HAP-1 (cell line): ENCODE measurements around the gene GRK7.
A peak's percentile ranks its signal among the peaks of the same experiment; 100 is the strongest.
"Not testable (repeated sequence)": the region's sequence is repeated elsewhere in the genome, so short reads cannot be mapped to it uniquely, and the experiment has no call there.

Experiments
- DNase-seq, 2 experiments: peaks; one replicate each; pipeline ENCODE4 v3.0.0-alpha.2; 2016 to 2020; ENCODE audit warnings: low spot score in 2 of 2
- H3K27me3 ChIP-seq: fragments of 250-450 bp; sonication (Bioruptor Pico); 2 replicates; pipeline ENCODE4 v1.5.1; 2020; ENCODE audit warnings: low read depth, mild to moderate bottlenecking, moderate library complexity
- H3K36me3 ChIP-seq: fragments of 250-450 bp; sonication (Bioruptor Pico); replicated peaks from 2 replicates; pipeline ENCODE4 v1.5.1; 2020; ENCODE audit warnings: mild to moderate bottlenecking
- H3K4me1 ChIP-seq: fragments of 250-450 bp; sonication (Bioruptor Pico); 2 replicates; pipeline ENCODE4 v1.5.1; 2020; ENCODE audit warnings: mild to moderate bottlenecking
- H3K4me3 ChIP-seq: fragments of 250-450 bp; sonication (Bioruptor Pico); 2 replicates; pipeline ENCODE4 v1.5.1; 2020; ENCODE audit warnings: mild to moderate bottlenecking, moderate library complexity
- H3K9me3 ChIP-seq: fragments of 250-450 bp; sonication (Bioruptor Pico); 2 replicates; pipeline ENCODE4 v1.5.1; 2020; ENCODE audit warnings: mild to moderate bottlenecking, moderate library complexity
- in situ Hi-C: fragments of 300-500 bp; cut with MboI; formaldehyde crosslinking; loops from 3 replicates; pipeline ENCODE4 v1.14.3; 2020; ENCODE audit warnings: low sequenced_read_pairs, inconsistent platforms, mixed read lengths

GRK7 gene

DNA sequence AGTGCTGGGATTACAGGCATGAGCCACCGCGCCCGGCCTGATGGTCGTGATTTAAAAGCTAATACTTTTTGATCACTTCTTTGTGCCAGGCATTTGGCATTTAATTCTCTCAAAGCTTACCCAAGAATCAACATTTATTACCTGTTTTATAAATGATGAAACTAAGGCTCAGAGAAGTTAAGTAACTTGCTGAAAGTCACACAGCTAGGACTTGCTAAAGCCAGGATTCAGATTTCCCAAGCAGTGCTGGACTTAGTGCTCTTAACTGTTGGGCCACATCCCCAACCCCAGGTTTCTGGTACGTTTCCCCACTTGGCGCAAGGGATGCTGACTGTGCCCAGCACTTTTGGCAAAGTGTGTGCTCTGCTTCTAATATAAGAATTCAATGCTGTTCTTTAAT is 10.5 kb downstream of the GRK7 start:
- no peak for DNase-seq
- H3K36me3 ChIP-seq = no peaks in the 10 kb centered on the region
- H3K4me1 ChIP-seq = peaks cover 4% of the 10 kb centered on the region; the same call in 1 of the 2 replicates
- no peaks in the 10 kb centered on the region for H3K27me3 ChIP-seq
- no peak overlapping the region for H3K4me3 ChIP-seq
- in situ Hi-C loops = no loop called here
- H3K9me3 ChIP-seq = no peaks in the 10 kb centered on the region

DNA sequence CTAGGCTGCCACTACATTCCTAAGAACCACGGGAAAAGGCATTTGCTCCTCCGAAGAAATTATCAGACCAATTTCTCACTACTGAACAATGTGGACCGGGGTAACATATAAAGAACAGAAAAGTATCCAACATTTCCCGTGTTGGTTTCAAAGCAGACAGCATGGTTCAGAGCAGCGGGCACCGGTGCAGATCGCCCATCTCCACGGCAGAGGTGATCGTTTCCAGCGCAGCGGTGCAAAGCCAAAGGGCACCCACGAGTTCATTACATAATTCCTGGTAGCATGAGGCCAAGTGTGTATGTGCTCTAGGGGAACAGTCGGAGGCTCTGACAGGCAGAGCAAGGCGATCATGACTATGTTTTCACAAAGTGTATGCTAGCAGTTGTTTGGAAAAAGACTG is 13.2 kb downstream of the GRK7 start:
- in situ Hi-C loops = no loop called here
- Histone ChIP-seq H3K4me3 (no peak overlapping the region), H3K4me1 (no peaks in the 10 kb centered on the region), H3K36me3 (no peaks in the 10 kb centered on the region), H3K9me3 (no peaks in the 10 kb centered on the region), H3K27me3 (no peaks in the 10 kb centered on the region)
- DNase-seq = no peak

DNA sequence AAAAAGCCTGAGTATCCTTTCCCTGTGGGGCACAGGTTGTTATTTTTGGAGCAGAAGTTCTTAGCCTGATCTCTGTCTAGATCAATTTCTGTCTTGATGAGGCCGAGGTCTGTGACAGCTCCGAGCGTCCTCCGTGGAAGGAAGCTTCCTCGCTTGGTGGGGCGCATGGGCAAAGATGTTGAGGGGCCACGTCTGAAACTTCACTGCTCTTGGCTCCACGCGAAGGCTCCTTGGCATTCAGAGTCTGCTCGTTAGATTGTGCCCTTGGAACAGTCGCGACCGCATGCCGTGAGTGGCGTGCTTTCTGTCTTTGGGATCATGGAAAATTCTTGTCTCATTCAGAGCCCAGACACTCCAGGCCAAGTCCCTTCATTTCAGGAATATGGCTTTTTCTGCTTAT is 13.7 kb downstream of the GRK7 start:
- Histone ChIP-seq H3K27me3 (no peaks in the 10 kb centered on the region), H3K4me1 (no peaks in the 10 kb centered on the region), H3K9me3 (no peaks in the 10 kb centered on the region), H3K4me3 (no peak overlapping the region), H3K36me3 (no peaks in the 10 kb centered on the region)
- no peak for DNase-seq
- in situ Hi-C loops = no loop called here

DNA sequence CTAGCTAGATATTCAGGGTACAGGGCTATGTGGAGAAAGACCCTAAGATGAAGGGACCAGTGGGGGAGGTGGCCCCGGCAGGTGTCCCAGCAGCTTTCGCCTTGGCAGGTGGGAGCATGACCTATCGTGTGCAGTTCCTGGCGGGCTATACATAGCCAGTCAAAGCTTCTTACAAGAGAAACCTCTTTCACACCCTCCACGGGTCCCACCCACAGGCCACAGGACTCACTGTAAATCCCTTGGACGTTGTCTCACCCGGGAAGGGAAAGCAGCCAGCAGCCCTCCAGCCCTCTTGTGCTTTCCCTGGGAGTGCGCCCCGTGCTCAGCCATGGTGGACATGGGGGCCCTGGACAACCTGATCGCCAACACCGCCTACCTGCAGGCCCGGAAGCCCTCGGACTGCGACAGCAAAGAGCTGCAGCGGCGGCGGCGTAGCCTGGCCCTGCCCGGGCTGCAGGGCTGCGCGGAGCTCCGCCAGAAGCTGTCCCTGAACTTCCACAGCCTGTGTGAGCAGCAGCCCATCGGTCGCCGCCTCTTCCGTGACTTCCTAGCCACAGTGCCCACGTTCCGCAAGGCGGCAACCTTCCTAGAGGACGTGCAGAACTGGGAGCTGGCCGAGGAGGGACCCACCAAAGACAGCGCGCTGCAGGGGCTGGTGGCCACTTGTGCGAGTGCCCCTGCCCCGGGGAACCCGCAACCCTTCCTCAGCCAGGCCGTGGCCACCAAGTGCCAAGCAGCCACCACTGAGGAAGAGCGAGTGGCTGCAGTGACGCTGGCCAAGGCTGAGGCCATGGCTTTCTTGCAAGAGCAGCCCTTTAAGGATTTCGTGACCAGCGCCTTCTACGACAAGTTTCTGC is 15.0 kb downstream of the GRK7 start:
- in situ Hi-C loops = no loop called here
- H3K4me1 ChIP-seq = no peaks in the 10 kb centered on the region
- no peak for DNase-seq
- H3K36me3 ChIP-seq = no peaks in the 10 kb centered on the region
- H3K9me3 ChIP-seq = no peaks in the 10 kb centered on the region
- H3K4me3 ChIP-seq = no peak overlapping the region
- H3K27me3 ChIP-seq = no peaks in the 10 kb centered on the region

DNA sequence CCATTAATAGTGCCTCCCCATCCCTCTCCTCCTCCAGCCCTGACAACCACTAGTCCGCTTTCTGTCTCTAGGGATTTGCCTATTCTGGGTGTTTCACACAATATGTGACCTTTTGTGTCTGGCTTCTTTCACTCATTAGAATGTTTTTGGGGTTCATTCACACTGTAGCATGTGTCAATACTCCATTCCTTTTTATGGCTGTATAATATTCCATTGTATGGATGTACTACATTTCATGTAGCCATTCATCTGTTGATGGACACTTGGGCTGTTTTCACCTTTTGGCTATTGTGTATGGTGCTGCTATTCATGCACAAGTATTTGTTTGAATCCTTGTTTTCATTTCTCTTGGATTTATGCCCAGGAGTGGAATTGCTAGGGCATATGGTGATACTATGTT is 16.5 kb downstream of the GRK7 start:
- Histone ChIP-seq H3K36me3 (no peaks in the 10 kb centered on the region), H3K9me3 (no peaks in the 10 kb centered on the region), H3K4me3 (no peak overlapping the region), H3K27me3 (no peaks in the 10 kb centered on the region), H3K4me1 (no peaks in the 10 kb centered on the region)
- DNase-seq = no peak
- in situ Hi-C loops = no loop called here

DNA sequence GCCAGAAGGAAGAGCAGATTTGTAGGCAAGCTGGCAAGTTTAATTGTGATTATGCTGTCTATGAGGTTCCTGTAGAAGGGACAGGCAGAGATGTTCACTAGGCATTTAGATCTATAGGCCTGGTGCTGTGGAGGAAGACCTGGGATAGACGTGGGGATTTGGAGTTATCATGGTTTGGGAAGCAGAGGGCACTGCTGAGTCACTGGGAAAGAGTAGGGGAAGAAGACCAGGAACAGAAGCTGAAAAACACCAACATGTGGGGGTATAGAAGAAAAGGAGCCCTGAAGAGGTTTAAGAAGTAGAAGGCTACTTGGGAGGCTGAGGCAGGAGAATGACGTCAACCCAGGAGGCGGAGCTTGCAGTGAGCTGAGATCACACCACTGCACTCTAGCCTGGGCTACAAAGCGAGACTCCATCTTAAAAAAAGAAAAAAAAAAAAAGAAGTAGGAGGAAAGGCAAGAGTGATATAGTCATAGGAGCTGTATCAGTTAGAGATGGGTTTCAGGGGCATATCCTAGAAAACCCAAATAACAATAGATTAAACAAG is 19.3 kb downstream of the GRK7 start:
- H3K36me3 ChIP-seq = no peaks in the 10 kb centered on the region
- no peak overlapping the region for H3K4me3 ChIP-seq
- no peaks in the 10 kb centered on the region for H3K27me3 ChIP-seq
- no peak for DNase-seq
- H3K9me3 ChIP-seq = no peaks in the 10 kb centered on the region
- H3K4me1 ChIP-seq = no peaks in the 10 kb centered on the region
- in situ Hi-C loops = no loop called here

DNA sequence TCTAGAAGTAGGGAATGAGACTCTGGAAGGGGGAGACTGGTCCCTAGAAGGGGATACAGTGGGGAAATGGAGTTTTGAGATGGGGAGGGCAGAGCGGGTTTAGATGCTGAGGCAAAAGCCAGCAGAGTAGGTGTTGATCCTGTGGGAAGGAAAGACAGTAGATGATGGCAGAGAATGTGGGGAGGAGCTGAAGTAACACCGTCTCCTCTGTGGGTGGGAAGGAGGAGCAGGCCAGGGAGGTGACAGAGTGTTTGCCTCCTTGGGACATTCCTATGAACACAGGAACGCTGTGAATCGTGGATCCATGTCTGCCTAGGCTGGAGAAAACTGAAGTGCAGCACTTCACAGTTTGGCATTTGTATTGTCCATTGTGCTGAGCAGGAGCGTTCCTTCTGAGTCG is 20.4 kb downstream of the GRK7 start:
- no peaks in the 10 kb centered on the region for H3K36me3 ChIP-seq
- no peaks in the 10 kb centered on the region for H3K4me1 ChIP-seq
- H3K4me3 ChIP-seq = no peak overlapping the region
- H3K9me3 ChIP-seq = no peaks in the 10 kb centered on the region
- DNase-seq = no peak
- in situ Hi-C loops = no loop called here
- no peaks in the 10 kb centered on the region for H3K27me3 ChIP-seq

DNA sequence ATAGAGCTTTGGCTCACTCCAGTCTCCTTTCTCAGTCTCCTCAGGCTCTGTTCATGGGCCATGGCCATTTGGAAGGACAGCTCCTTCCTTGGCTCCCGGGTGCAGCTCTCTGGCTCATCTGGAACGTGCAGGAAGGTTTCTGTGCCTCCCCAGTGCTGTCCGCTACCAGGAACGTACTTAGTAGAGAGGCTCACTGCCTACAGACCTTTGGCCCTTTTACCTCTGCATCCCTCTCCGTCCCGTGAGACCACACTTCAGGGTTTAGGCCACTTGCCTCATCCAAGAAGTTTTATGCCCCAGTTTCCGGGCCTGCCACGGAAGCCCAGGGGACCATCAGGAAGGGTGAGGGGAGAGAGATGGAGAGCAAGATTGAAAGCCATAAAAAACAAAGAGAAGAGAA is 20.9 kb downstream of the GRK7 start:
- H3K27me3 ChIP-seq = no peaks in the 10 kb centered on the region
- H3K4me3 ChIP-seq = no peak overlapping the region
- H3K36me3 ChIP-seq = no peaks in the 10 kb centered on the region
- in situ Hi-C loops = no loop called here
- DNase-seq = no peak
- H3K4me1 ChIP-seq = no peaks in the 10 kb centered on the region
- H3K9me3 ChIP-seq = no peaks in the 10 kb centered on the region

DNA sequence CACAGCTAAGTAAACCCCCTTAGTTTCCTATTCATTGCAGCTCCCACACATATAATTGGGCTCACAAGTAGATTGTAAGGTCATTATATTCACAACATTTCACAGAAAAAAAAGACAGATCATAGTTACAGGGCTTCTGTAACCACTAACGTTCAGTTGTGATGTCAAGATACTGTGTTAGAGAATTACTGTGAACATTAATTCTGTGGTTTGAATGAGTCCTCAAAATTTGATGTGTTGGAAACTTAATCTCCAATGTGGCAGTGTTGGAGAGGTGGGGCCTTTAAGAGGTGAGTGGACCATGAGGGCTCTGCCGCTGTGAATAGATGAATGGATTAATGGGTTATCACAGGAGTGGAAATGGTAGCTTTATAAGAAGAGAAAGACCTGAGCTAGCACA is 21.3 kb downstream of the GRK7 start:
- in situ Hi-C loops = no loop called here
- Histone ChIP-seq H3K9me3 (no peaks in the 10 kb centered on the region), H3K4me3 (no peak overlapping the region), H3K27me3 (no peaks in the 10 kb centered on the region), H3K4me1 (no peaks in the 10 kb centered on the region), H3K36me3 (no peaks in the 10 kb centered on the region)
- DNase-seq = no peak

DNA sequence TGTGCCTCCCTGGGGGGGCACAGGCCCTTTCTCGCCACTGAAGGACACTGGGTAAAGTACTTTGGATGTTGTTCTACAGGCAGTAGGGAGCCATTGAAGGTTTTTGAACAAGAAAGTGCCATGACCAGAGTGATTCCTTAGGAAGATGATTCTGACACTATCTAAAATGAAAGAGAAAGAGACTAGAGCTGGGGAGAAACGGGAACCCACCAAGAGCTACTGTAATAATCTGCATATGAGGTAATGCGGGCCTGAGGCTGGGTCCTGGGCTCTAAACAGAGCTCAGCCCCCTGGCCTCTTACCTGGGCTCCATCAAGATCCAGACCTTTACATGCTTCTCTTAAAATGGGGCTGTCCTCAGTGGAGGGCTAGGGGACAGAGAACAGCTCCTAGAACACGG is 24.9 kb downstream of the GRK7 start:
- Histone ChIP-seq H3K4me3 (no peak overlapping the region), H3K9me3 (no peaks in the 10 kb centered on the region), H3K27me3 (no peaks in the 10 kb centered on the region), H3K36me3 (no peaks in the 10 kb centered on the region), H3K4me1 (no peaks in the 10 kb centered on the region)
- DNase-seq = no peak
- in situ Hi-C loops = no loop called here

DNA sequence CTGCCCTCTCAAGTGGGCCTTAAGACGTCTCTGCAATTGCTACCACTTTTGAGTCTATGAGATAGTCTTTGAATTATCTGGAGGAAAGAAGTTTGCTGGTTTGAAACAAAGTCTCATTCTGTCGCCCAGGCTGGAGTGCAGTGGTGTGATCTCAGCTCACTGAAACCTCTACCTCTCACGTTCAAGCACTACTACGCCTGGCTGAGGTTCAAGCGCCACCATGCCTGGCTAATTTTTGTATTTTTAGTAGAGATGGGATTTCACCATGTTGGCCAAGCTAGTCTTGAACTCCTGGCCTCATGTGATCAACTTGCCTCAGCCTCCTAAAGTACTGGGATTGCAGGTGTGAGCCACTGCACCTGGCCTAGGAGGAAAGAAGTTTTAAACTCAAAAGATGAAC is 25.5 kb downstream of the GRK7 start:
- in situ Hi-C loops, DNase-seq: not testable (repeated sequence)

DNA sequence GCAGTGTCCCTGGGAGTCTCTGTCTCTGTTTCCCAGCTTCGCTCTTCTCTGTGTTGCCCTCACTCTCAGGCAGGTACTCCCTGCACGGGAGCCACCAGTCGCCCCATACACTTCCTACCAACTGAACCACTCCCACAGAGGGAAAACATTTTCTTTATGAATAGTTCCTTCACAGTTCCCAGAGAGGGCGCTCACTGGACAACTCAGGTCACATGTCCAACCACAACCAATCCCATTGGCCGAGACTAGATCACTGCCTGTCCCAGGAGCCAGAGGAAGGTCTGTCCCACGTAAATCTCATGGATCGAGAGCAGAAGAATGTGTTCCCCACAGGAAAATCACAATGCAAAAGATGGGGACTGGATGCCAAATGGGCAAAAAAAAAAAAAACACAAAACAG is 26.1 kb downstream of the GRK7 start:
- Histone ChIP-seq H3K4me3 (no peak overlapping the region), H3K4me1 (no peaks in the 10 kb centered on the region), H3K27me3 (no peaks in the 10 kb centered on the region), H3K9me3 (no peaks in the 10 kb centered on the region), H3K36me3 (no peaks in the 10 kb centered on the region)
- DNase-seq = peak in 1 of 2 experiments; percentile 35
- in situ Hi-C loops = no loop called here

More for the DNA sequence above, 25.5 kb downstream of the GRK7 start:
- not testable (repeated sequence) for H3K4me3 ChIP-seq, H3K36me3 ChIP-seq, H3K27me3 ChIP-seq, H3K9me3 ChIP-seq, H3K4me1 ChIP-seq

DNA sequence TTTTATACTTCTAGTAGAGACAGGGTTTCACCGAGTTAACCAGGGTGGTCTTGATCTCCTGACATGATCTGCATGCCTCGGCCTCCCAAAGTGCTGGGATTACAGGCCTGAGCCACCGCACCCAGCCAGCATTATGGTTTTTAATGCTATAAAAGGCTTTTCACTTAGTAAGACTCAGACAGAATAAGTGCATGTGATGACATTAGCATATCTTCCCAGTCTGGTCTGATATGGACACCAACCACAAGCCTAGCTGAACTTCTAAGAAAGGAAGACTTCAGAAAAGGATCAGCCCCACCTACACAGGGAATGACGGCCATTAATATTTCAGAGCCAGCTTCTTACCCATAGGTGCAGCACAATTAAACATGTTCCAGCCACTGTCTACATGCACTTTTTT is 27.0 kb downstream of the GRK7 start:
- no peaks in the 10 kb centered on the region for H3K9me3 ChIP-seq
- in situ Hi-C loops = no loop called here

DNA sequence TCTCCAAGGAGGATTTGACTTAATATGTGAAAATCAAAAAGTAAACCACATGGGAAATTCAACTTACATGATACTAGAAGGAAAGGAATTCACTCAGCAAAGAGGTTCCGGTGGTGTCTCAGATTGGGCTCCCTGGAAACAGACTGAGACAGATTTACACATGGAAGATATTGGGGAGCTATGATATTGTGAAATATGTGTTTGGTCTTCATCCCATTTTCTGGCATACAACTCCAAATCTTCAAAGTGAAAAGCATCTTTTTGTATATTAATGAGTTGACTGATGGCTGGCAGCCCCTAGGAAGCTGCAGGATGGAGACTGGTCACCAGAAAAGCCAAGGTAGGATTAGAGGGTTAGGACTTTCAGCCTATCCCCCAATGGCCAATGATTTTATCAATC is 29.3 kb downstream of the GRK7 start:
- H3K27me3 ChIP-seq = no peaks in the 10 kb centered on the region
- H3K9me3 ChIP-seq = no peaks in the 10 kb centered on the region
- in situ Hi-C loops = no loop called here
- H3K4me3 ChIP-seq = no peak overlapping the region
- no peak for DNase-seq
- H3K36me3 ChIP-seq = no peaks in the 10 kb centered on the region
- H3K4me1 ChIP-seq = peaks cover 2% of the 10 kb centered on the region; the same call in 1 of the 2 replicates

More for the DNA sequence above, 27.0 kb downstream of the GRK7 start:
- no peak overlapping the region for H3K4me3 ChIP-seq
- H3K36me3 ChIP-seq = no peaks in the 10 kb centered on the region
- no peaks in the 10 kb centered on the region for H3K27me3 ChIP-seq
- no peaks in the 10 kb centered on the region for H3K4me1 ChIP-seq
- DNase-seq = no peak
